Liver (tissue), 9 donors: ENCODE measurements around the gene EIF3F. TPM values are rescaled to one million over a fixed set of nuclear protein-coding genes. Genes with fewer than 3 reads are reported as not detected.
A peak's percentile ranks its signal among the peaks of the same experiment; 100 is the strongest.

Experiments
- DNase-seq: peaks from one replicate; pipeline ENCODE4 v3.0.0-alpha.2; 2017; ENCODE audit warnings: low spot score
- H3K27ac ChIP-seq, 2 donors: one replicate each; pipeline ENCODE4 v1.7.0; 2013; ENCODE audit warnings: inconsistent platforms in 2 of 2, low read length in 2 of 2, control low read depth in 1 of 2, low read depth in 1 of 2, mild to moderate bottlenecking in 1 of 2
- H3K27me3 ChIP-seq, 4 donors: one replicate each; pipeline versions ENCODE4 v1.6.1 to v1.7.0; 2013; ENCODE audit warnings: low read length in 3 of 4, inconsistent platforms in 1 of 4, mild to moderate bottlenecking in 1 of 4, moderate library complexity in 1 of 4; ENCODE audit not compliant: control insufficient read depth in 4 of 4, insufficient read depth in 4 of 4
- H3K36me3 ChIP-seq, 4 donors: one replicate each; pipeline versions ENCODE4 v1.6.1 to v1.7.0; 2013; ENCODE audit warnings: low read length in 3 of 4, mild to moderate bottlenecking in 3 of 4, low read depth in 1 of 4, moderate library complexity in 1 of 4; ENCODE audit not compliant: control insufficient read depth in 4 of 4, insufficient read depth in 3 of 4
- H3K4me1 ChIP-seq, 4 donors: one replicate each; pipeline versions ENCODE4 v1.6.1 to v1.7.0; 2013; ENCODE audit warnings: low read length in 3 of 4, mild to moderate bottlenecking in 3 of 4, moderate library complexity in 1 of 4; ENCODE audit not compliant: control insufficient read depth in 4 of 4, insufficient read depth in 4 of 4
- H3K4me3 ChIP-seq, 3 donors: one replicate each; pipeline versions ENCODE4 v1.6.1 to v1.7.0; 2013; ENCODE audit warnings: low read length in 3 of 3, control low read depth in 1 of 3, low read depth in 1 of 3, mild to moderate bottlenecking in 1 of 3
- H3K9ac ChIP-seq, 2 donors: one replicate each; pipeline ENCODE4 v1.7.0; 2013; ENCODE audit warnings: low read length in 2 of 2, mild to moderate bottlenecking in 2 of 2, moderate library complexity in 2 of 2, control low read depth in 1 of 2, low read depth in 1 of 2
- H3K9me3 ChIP-seq, 4 donors: one replicate each; pipeline versions ENCODE4 v1.6.1 to v1.7.0; 2013; ENCODE audit warnings: low read length in 3 of 4; ENCODE audit not compliant: control insufficient read depth in 4 of 4
- CTCF ChIP-seq: fragments of 150-350 bp; IDR thresholded peaks from 2 replicates; pipeline ENCODE4 v1.5.1; 2017; ENCODE audit warnings: improper control_type of control experiment, low read depth, low read length; ENCODE audit not compliant: missing input control
- EGR1 ChIP-seq, 2 donors: IDR thresholded peaks; 2 replicates each; pipeline ENCODE4 v1.6.1; 2016 to 2018; ENCODE audit warnings: antibody characterized with exemption in 2 of 2, low read depth in 2 of 2
- FOXA1 ChIP-seq: IDR thresholded peaks from 2 replicates; pipeline ENCODE4 v1.6.1; 2016; ENCODE audit warnings: antibody characterized with exemption
- FOXA2 ChIP-seq: IDR thresholded peaks from 2 replicates; pipeline ENCODE4 v1.6.1; 2016; ENCODE audit warnings: antibody characterized with exemption
- GABPA ChIP-seq, 2 donors: IDR thresholded peaks in 1 of 2; conservative IDR thresholded peaks in 1 of 2; 2 replicates each; pipeline ENCODE4 v1.6.1; 2016; ENCODE audit warnings: antibody characterized with exemption in 2 of 2, mild to moderate bottlenecking in 1 of 2, moderate library complexity in 1 of 2
- HNF4A ChIP-seq, 2 donors: conservative IDR thresholded peaks; 2 replicates each; pipeline ENCODE4 v1.6.1; 2016; ENCODE audit warnings: antibody characterized with exemption in 2 of 2, mild to moderate bottlenecking in 2 of 2
- HNF4G ChIP-seq: IDR thresholded peaks from 2 replicates; pipeline ENCODE4 v1.6.1; 2016; ENCODE audit warnings: antibody characterized with exemption
- JUND ChIP-seq, 2 donors: IDR thresholded peaks; 2 replicates each; pipeline ENCODE4 v1.6.1; 2016; ENCODE audit warnings: antibody characterized with exemption in 2 of 2
- RAD21 ChIP-seq, 2 donors: IDR thresholded peaks; 2 replicates each; pipeline ENCODE4 v1.6.1; 2016; ENCODE audit warnings: antibody characterized with exemption in 2 of 2, mild to moderate bottlenecking in 2 of 2
- RXRA ChIP-seq, 2 donors: IDR thresholded peaks; 2 replicates each; pipeline ENCODE4 v1.6.1; 2017 to 2018; ENCODE audit warnings: antibody characterized with exemption in 2 of 2, mild to moderate bottlenecking in 1 of 2
- SP1 ChIP-seq: IDR thresholded peaks from 2 replicates; pipeline ENCODE4 v1.6.1; 2018; ENCODE audit warnings: antibody characterized with exemption, mild to moderate bottlenecking
- TAF1 ChIP-seq: conservative IDR thresholded peaks from 2 replicates; pipeline ENCODE4 v1.6.1; 2016; ENCODE audit warnings: antibody characterized with exemption, mild to moderate bottlenecking
- YY1 ChIP-seq: IDR thresholded peaks from 2 replicates; pipeline ENCODE4 v1.6.1; 2016; ENCODE audit warnings: antibody characterized with exemption, mild to moderate bottlenecking
- ZBTB33 ChIP-seq: IDR thresholded peaks from 2 replicates; pipeline ENCODE4 v1.6.1; 2016; ENCODE audit warnings: antibody characterized with exemption
- WGBS: extraction: QIAGEN DNeasy Blood & Tissue Kit; methylation state at CpG from one replicate; pipeline ENCODE4 v1.1.7; 2013; 5-methylcytosine and 5-hydroxymethylcytosine counted together
- polyA plus RNA-seq, 2 donors: library from polyadenylated mRNA; stranded (reverse) in 1 of 2; unstranded in 1 of 2; fragments of 200-250 nt in 1 of 2; fragments of >200 nt in 1 of 2; fragmentation: Nextera tagmentation in 1 of 2; extraction: Ambion mirVana in 1 of 2; gene quantifications; one replicate each; pipeline versions ENCODE4 v1.2.1 to v1.2.3, GENCODE V29; 2013 to 2015
- total RNA-seq, 2 donors: library from RNA; depleted of rRNA; stranded (reverse); fragments of >200 nt; gene quantifications; one replicate each; pipeline ENCODE4 v1.2.3, GENCODE V29; 2014
- TF ChIP-seq, protein P1 (sequence below): IDR thresholded peaks from 2 replicates; pipeline ENCODE4 v1.6.1; 2016; ENCODE audit warnings: antibody characterized with exemption
- donor health status: healthy.
- donor health status: healthy.
- donor health status: healthy.
- donor health status: healthy.
- donor health status: healthy.

Gene EIF3F
- total and polyA plus RNA-seq, 4 donors, result 59.4 to 246 (median 147) TPM

DNA sequence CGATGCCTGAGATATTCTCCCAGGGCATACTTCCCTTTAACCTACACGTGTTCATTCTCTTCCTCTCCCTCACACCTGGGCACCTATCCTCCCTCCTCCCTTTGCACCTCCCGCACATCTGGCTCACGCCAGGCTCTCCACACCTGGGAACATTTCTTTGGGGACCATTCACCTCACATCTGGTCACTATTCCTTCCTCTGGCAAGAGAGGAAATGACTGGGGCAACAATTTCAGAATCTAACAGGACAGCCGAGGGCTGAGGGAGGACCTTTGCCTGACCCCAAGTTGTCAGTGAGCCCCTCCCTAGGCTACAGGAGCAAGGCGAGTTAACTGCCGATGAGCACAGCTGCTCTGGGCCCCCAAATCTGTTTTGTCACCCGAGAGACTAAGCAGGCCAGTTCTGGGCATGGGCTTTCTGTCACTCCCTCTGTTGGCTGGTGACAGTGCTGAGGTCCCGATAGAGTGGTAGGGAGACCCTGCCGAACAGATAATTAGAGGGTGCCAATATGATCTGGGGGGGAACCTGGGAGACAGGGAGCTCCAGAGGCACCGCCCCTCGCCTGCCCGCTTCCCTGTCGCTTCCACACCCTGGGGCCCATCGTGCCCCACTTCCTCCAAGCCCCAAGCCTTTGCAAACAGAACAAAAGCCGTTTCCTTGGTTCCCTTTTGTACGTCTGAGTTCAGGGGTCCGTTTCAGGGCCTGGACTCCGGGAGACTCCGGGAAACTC is 45.6 kb downstream of the EIF3F start:
- TF ChIP-seq ZBTB33, result no peak
- TF ChIP-seq GABPA (IDR thresholded peaks at IDR 0.05 in 1 of 2, conservative IDR thresholded peaks at IDR 0.05 in 1 of 2), result no peak
- no peak for TF ChIP-seq EGR1 (IDR thresholded peaks at IDR 0.05; ENCODE audit: low read depth in 2 of 2)
- no peak for TF ChIP-seq FOXA2
- TF ChIP-seq TAF1, result no peak
- no peak for TF ChIP-seq SP1
- TF ChIP-seq RXRA (IDR thresholded peaks at IDR 0.05), result no peak
- TF ChIP-seq HNF4G, result no peak
- TF ChIP-seq, protein P1, sequence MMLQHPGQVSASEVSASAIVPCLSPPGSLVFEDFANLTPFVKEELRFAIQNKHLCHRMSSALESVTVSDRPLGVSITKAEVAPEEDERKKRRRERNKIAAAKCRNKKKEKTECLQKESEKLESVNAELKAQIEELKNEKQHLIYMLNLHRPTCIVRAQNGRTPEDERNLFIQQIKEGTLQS, result no peak
- TF ChIP-seq CTCF, result no peak
- no peak for TF ChIP-seq HNF4A (conservative IDR thresholded peaks at IDR 0.05)
- TF ChIP-seq RAD21 (IDR thresholded peaks at IDR 0.05), result no peak
- TF ChIP-seq YY1, result no peak
- no peak for TF ChIP-seq FOXA1
- no peak for TF ChIP-seq JUND (IDR thresholded peaks at IDR 0.05)
- DNase-seq, result no peak
- Histone ChIP-seq H3K27ac (no peak overlapping the region), H3K36me3 (no peaks in the 10 kb centered on the region), H3K4me1 (peaks cover 0 to 2% (median 0%) of the 10 kb centered on the region in 4 donors), H3K4me3 (no peak overlapping the region), H3K9me3 (no peaks in the 10 kb centered on the region), H3K27me3 (no peaks in the 10 kb centered on the region), H3K9ac (no peak overlapping the region)
- WGBS, result 37% methylated on average over 20 of the region's 20 CpGs

- H3K4me3 ChIP-seq, result no peak overlapping the region
- 50% methylated on average over 19 of the region's 19 CpGs for WGBS
- H3K9me3 ChIP-seq, result no peaks in the 10 kb centered on the region
- peaks cover 0 to 2% (median 0%) of the 10 kb centered on the region in 4 donors for H3K4me1 ChIP-seq
- H3K27ac ChIP-seq, result no peak overlapping the region
- H3K27me3 ChIP-seq, result no peaks in the 10 kb centered on the region
- peak; percentile 73 for DNase-seq
- no peak overlapping the region for H3K9ac ChIP-seq
- TF ChIP-seq CTCF, result peak; percentile 88
- no peak for TF ChIP-seq FOXA1
- no peak for TF ChIP-seq JUND (IDR thresholded peaks at IDR 0.05)
- peak; percentile 88 to 93 for TF ChIP-seq RAD21 (IDR thresholded peaks at IDR 0.05)
- H3K36me3 ChIP-seq, result no peaks in the 10 kb centered on the region
Measured at GRCh38 chr11:8033305-8034105, 46.4 kb downstream of the EIF3F start.
